Tibial artery (tissue), 4 donors: ENCODE results near the gene CDH3.

Experiments
- DNase-seq, 2 donors: peaks; one replicate each; pipeline ENCODE4 v3.0.0-alpha.2; 2019
- H3K27ac ChIP-seq, 2 donors: fragments of 200-600 bp; sonication (generic) in 1 of 2; 1 replicate in 1 of 2; 2 replicates in 1 of 2; pipeline ENCODE4 v1.5.1; 2018 to 2019; ENCODE audit warnings: mild to moderate bottlenecking in 1 of 2
- H3K27me3 ChIP-seq, 2 donors: fragments of 200-600 bp; sonication (generic) in 1 of 2; one replicate each; pipeline versions ENCODE4 v1.5.1 to v1.6.0; 2016 to 2019
- H3K36me3 ChIP-seq, 3 donors: fragments of 200-600 bp; sonication (generic) in 2 of 3; one replicate each; pipeline ENCODE4 v1.5.1; 2016 to 2019; ENCODE audit warnings: mild to moderate bottlenecking in 2 of 3
- H3K4me1 ChIP-seq, 4 donors: fragments of 200-600 bp; sonication (generic) in 2 of 4; 1 replicate in 3 of 4; 2 replicates in 1 of 4; pipeline ENCODE4 v1.5.1; 2016 to 2019
- H3K4me3 ChIP-seq, 2 donors: fragments of 200-600 bp; sonication (generic) in 1 of 2; 1 replicate in 1 of 2; 2 replicates in 1 of 2; pipeline ENCODE4 v1.5.1; 2018 to 2019; ENCODE audit warnings: mild to moderate bottlenecking in 2 of 2
- H3K9me3 ChIP-seq, 3 donors: fragments of 200-600 bp; sonication (generic) in 1 of 3; one replicate each; pipeline ENCODE4 v1.5.1; 2016 to 2019
- intact Hi-C: fragments of 100-400 bp; cut with DNase I; formaldehyde crosslinking; loops from one replicate; pipeline ENCODE4 v1.15.0; 2023; ENCODE audit warnings: low total_unique reads
- TF ChIP-seq, protein P1 (sequence below), 2 experiments: fragments of 200-600 bp in 1 of 2; fragments of 450-650 bp in 1 of 2; IDR thresholded peaks; one replicate each; pipeline ENCODE4 v1.5.1; 2017 to 2019; ENCODE audit warnings: antibody characterized with exemption in 2 of 2, mild to moderate bottlenecking in 1 of 2, moderate library complexity in 1 of 2

The CDH3 gene

DNA sequence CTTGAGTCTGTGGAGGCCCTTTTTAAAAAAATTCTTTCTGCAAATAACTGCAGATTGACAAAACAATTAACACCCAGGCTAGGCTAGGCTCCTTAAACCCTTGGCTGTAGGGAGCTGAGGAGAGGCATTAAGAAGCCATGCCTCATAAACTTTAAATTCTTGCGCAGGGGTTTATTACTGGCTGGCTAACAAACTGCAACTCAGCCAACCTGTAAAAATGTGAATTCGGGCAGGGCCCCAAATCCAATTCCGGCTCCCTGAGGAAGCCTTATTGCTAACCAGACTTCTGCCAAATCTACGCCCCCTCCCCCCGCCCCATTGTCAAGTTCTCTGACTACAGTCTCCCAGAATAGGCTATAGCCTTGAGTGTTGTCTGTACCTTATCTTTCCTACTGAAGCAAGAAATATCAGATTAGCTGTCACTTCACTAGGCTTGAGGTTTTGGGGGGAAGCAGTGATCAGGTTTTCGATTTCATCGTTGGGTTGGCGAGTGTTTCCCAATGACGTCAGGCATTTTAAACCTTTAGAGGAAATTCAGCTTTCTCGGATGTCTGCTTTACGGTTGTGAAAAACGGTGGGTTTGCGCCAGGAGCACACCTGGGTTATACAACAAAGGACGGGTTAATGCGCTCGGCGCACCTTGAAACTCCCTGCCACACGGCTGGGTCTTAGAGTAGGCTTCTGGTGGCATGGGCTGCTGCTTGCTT is 2.0 kb downstream of the CDH3 start:
- H3K27me3 ChIP-seq = peaks cover 0 to 81% of the 10 kb centered on the region in 2 donors
- peaks cover 0 to 23% (median 17%) of the 10 kb centered on the region in 4 donors for H3K4me1 ChIP-seq
- TF ChIP-seq, protein P1, sequence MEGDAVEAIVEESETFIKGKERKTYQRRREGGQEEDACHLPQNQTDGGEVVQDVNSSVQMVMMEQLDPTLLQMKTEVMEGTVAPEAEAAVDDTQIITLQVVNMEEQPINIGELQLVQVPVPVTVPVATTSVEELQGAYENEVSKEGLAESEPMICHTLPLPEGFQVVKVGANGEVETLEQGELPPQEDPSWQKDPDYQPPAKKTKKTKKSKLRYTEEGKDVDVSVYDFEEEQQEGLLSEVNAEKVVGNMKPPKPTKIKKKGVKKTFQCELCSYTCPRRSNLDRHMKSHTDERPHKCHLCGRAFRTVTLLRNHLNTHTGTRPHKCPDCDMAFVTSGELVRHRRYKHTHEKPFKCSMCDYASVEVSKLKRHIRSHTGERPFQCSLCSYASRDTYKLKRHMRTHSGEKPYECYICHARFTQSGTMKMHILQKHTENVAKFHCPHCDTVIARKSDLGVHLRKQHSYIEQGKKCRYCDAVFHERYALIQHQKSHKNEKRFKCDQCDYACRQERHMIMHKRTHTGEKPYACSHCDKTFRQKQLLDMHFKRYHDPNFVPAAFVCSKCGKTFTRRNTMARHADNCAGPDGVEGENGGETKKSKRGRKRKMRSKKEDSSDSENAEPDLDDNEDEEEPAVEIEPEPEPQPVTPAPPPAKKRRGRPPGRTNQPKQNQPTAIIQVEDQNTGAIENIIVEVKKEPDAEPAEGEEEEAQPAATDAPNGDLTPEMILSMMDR (IDR thresholded peaks at IDR 0.05) = no peak
- no peaks in the 10 kb centered on the region for H3K36me3 ChIP-seq
- H3K4me3 ChIP-seq = no peak overlapping the region
- DNase-seq = no peak
- H3K9me3 ChIP-seq = no peaks in the 10 kb centered on the region
- intact Hi-C loops = no loop called here
- no peak overlapping the region for H3K27ac ChIP-seq

DNA sequence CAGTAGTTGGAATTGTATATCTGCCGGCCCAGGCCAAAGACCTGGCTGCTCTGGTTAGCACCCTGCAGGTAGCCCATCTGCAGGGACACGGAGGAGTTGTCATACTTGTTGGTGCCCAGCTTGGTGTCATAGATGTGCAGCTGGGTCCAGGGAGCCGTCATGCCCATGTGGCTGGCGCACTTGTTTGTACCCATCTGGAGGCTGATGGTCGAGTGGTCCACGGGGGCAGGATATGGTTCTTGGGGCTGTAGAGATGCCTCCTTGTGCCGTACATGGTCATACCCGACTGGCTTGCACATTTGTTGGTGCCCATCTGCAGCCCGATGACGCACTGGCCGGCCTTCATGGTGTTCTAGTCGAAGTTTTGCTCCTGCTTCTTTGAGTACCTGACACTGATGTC is 6.0 kb downstream of the CDH3 start:
- Histone ChIP-seq H3K27me3 (peaks cover 0 to 54% of the 10 kb centered on the region in 2 donors), H3K9me3 (no peaks in the 10 kb centered on the region), H3K27ac (no peak overlapping the region), H3K4me1 (peaks cover 0 to 3% (median under 1%) of the 10 kb centered on the region in 4 donors), H3K36me3 (no peaks in the 10 kb centered on the region), H3K4me3 (no peak overlapping the region)
- intact Hi-C loops = no loop called here
- DNase-seq = no peak
- TF ChIP-seq, protein P1 (IDR thresholded peaks at IDR 0.05) = no peak

DNA sequence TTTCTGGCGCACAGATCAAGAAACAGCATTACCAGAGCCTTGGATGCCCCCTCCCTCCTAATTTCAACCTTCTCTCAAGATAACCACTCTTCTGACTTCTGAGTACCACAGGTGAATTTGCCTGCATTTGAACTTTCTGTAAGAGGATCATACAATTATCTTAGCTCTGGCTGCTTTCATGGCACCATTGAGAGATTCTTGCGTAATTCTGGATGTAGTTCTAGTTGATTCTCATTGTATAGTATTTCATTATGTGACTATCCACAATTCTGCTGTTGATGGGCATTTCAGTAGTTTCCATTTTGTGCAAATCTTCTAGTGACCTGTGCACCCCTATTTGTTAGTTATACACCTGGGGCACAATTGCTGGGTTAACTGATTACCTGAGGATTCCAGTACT is 7.5 kb downstream of the CDH3 start:
- H3K4me1 ChIP-seq = no peaks in the 10 kb centered on the region
- intact Hi-C loops = no loop called here
- H3K36me3 ChIP-seq = no peaks in the 10 kb centered on the region
- no peaks in the 10 kb centered on the region for H3K9me3 ChIP-seq
- peaks cover 0 to 46% of the 10 kb centered on the region in 2 donors for H3K27me3 ChIP-seq
- DNase-seq = no peak
- H3K4me3 ChIP-seq = no peak overlapping the region
- H3K27ac ChIP-seq = no peak overlapping the region
- TF ChIP-seq, protein P1 (IDR thresholded peaks at IDR 0.05) = no peak

DNA sequence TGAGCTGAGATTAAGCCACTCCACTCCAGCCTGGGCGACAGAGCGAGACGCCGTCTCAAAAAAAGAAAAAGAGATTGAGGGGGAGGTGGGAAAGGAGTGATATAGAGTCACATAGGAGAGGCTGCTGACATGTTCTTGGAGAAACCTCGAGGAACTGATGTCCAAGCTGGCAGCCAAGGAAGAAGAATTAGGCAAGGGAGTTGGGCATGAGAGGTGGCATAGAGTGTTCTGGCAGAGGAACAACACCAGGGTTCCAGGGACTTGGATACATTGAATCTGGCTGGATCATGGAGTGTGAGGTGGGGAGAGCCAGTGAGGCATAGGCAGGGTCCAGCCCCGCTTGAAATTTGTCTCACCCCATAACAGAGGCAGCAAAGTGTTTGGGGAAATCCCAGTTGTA is 10.7 kb downstream of the CDH3 start:
- H3K36me3 ChIP-seq = no peaks in the 10 kb centered on the region
- no peaks in the 10 kb centered on the region for H3K9me3 ChIP-seq
- no peak for DNase-seq
- intact Hi-C loops = no loop called here
- TF ChIP-seq, protein P1 (IDR thresholded peaks at IDR 0.05) = no peak
- H3K4me1 ChIP-seq = peaks cover 0 to 4% (median 0%) of the 10 kb centered on the region in 4 donors
- no peak overlapping the region for H3K27ac ChIP-seq
- H3K4me3 ChIP-seq = no peak overlapping the region
- peaks cover 0 to 23% of the 10 kb centered on the region in 2 donors for H3K27me3 ChIP-seq

DNA sequence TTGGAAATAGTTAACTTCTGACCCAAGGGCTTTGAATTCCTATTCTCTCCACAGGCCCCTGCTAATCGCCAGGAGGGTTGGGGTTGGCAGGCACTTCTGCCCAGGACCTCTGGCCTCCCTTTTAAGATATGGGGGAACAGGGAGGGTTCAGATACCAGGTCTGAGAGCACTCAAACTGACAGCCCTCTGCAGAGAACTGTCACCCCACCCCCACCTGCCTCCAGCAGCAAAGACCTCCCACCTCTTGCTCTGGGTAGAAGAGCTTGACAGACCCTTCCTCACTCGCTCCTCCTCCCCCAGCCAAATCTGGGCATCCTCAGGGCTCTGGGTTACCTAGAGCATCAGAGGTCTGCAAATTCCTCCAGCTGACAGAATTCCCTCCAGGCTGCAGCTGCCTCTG is 11.6 kb downstream of the CDH3 start:
- no peak for DNase-seq
- Histone ChIP-seq H3K4me3 (no peak overlapping the region), H3K9me3 (no peaks in the 10 kb centered on the region), H3K27ac (no peak overlapping the region), H3K4me1 (peaks cover 0 to 4% (median 0%) of the 10 kb centered on the region in 4 donors), H3K27me3 (peaks cover 0 to 25% of the 10 kb centered on the region in 2 donors), H3K36me3 (no peaks in the 10 kb centered on the region)
- TF ChIP-seq, protein P1 (IDR thresholded peaks at IDR 0.05) = no peak
- intact Hi-C loops = no loop called here
